Keratinocyte (primary cell): ENCODE results near the gene CSHL1. TPM values are rescaled to one million over a fixed set of nuclear protein-coding genes. Genes with fewer than 3 reads are reported as not detected.
"Not testable (repeated sequence)": the region's sequence is repeated elsewhere in the genome, so short reads cannot be mapped to it uniquely, and the experiment has no call there.

Experiments used
- DNase-seq: peaks from one replicate; pipeline ENCODE4 v3.0.0-alpha.2; 2011; ENCODE audit warnings: low read depth, missing footprints, low spot score
- FAIRE-seq: peaks from 2 replicates; lab custom pipeline; 2011; peaks lifted over from hg19 to GRCh38; lab: Jason Lieb, UNC
- H2AFZ ChIP-seq: 2 replicates; pipeline ENCODE4 v1.6.0; 2012; ENCODE audit warnings: low read length, control low read depth, inconsistent platforms; ENCODE audit not compliant: control insufficient read depth
- H3K27ac ChIP-seq: 2 replicates; pipeline ENCODE4 v1.5.1; 2011; ENCODE audit warnings: low read length; ENCODE audit not compliant: control insufficient read depth, insufficient read depth
- H3K27me3 ChIP-seq: 3 replicates; pipeline ENCODE4 v1.6.0; 2011; ENCODE audit warnings: low read length; ENCODE audit not compliant: control insufficient read depth, insufficient read depth; ENCODE audit errors: extremely low read depth
- H3K36me3 ChIP-seq, 2 experiments: 2 replicates in 1 of 2; 3 replicates in 1 of 2; pipeline ENCODE4 v1.5.1; 2011; ENCODE audit warnings: low read length in 2 of 2, mild to moderate bottlenecking in 1 of 2; ENCODE audit not compliant: control insufficient read depth in 2 of 2, insufficient read depth in 2 of 2; ENCODE audit errors: extremely low read depth in 1 of 2
- H3K4me1 ChIP-seq: 3 replicates; pipeline ENCODE4 v1.5.1; 2011; ENCODE audit warnings: low read length; ENCODE audit not compliant: control insufficient read depth, insufficient read depth; ENCODE audit errors: extremely low read depth
- H3K4me2 ChIP-seq: 3 replicates; pipeline ENCODE4 v1.6.0; 2011; ENCODE audit warnings: low read depth, low read length; ENCODE audit not compliant: control insufficient read depth, insufficient read depth; ENCODE audit errors: extremely low read depth
- H3K4me3 ChIP-seq, 3 experiments: fragments of 200-600 bp in 1 of 3; sonication (generic) in 1 of 3; 2 replicates in 2 of 3; 3 replicates in 1 of 3; pipeline ENCODE4 v1.5.1; 2011 to 2016; ENCODE audit warnings: low read length in 3 of 3, mild to moderate bottlenecking in 3 of 3, control low read depth in 2 of 3, inconsistent platforms in 1 of 3, low read depth in 1 of 3, mixed read lengths in 1 of 3, mixed run types in 1 of 3, moderate library complexity in 1 of 3; ENCODE audit not compliant: control insufficient read depth in 2 of 3, insufficient read depth in 2 of 3; ENCODE audit errors: extremely low read depth in 1 of 3
- H3K79me2 ChIP-seq: 2 replicates; pipeline ENCODE4 v1.6.0; 2012; ENCODE audit warnings: low read length; ENCODE audit not compliant: control insufficient read depth, insufficient read depth
- H3K9ac ChIP-seq: 3 replicates; pipeline ENCODE4 v1.6.0; 2011; ENCODE audit warnings: low read length; ENCODE audit not compliant: control insufficient read depth, insufficient read depth; ENCODE audit errors: extremely low read depth
- H3K9me1 ChIP-seq: 3 replicates; pipeline ENCODE4 v1.6.0; 2011; ENCODE audit warnings: low read length; ENCODE audit not compliant: control insufficient read depth, insufficient read depth; ENCODE audit errors: extremely low read depth
- H3K9me3 ChIP-seq: 2 replicates; pipeline ENCODE4 v1.5.1; 2012; ENCODE audit warnings: low read depth, low read length; ENCODE audit not compliant: control insufficient read depth
- H4K20me1 ChIP-seq: 3 replicates; pipeline ENCODE4 v1.6.0; 2011; ENCODE audit warnings: low read length; ENCODE audit not compliant: control insufficient read depth, insufficient read depth; ENCODE audit errors: extremely low read depth
- dilution Hi-C: fragments of 300-500 bp; cut with MboI; formaldehyde crosslinking; loops from one replicate; pipeline ENCODE4 v1.7.0; 2020; ENCODE audit warnings: low sequenced_read_pairs; ENCODE audit not compliant: extremely low pct_ligation_motif_present
- polyA plus RNA-seq, 5 experiments: library from polyadenylated mRNA; depleted of rRNA in 3 of 5; stranded (reverse) in 3 of 5; stranded (forward) in 1 of 5; unstranded in 1 of 5; fragments of >200 nt; gene quantifications; 1 replicate in 1 of 5; 2 replicates in 3 of 5; 3 replicates in 1 of 5; pipeline versions ENCODE4 v1.2.1 to v1.2.3, GENCODE V29; 2011 to 2012; ENCODE audit warnings: missing spikeins in 2 of 5, low read depth in 1 of 5, low replicate concordance in 1 of 5
- small RNA-seq, 3 experiments: library from RNA; depleted of rRNA; stranded (forward); fragments of <200 nt; gene quantifications; one replicate each; pipeline ENCODE3, GENCODE V24; 2012; ENCODE audit warnings: low read depth in 3 of 3, low replicate concordance in 1 of 3; ENCODE audit not compliant: insufficient read length in 3 of 3
- TF ChIP-seq, protein P1 (sequence below), 3 experiments: IDR thresholded peaks in 1 of 3; conservative IDR thresholded peaks in 1 of 3; optimal IDR thresholded peaks in 1 of 3; 2 replicates in 2 of 3; 3 replicates in 1 of 3; pipeline versions ENCODE3 to v1.5.1; 2011; ENCODE audit warnings: low read length in 3 of 3, mild to moderate bottlenecking in 3 of 3, moderate library complexity in 2 of 3, control low read depth in 1 of 3, inconsistent platforms in 1 of 3; ENCODE audit not compliant: insufficient read depth in 2 of 3; ENCODE audit errors: extremely low read depth in 1 of 3

CSHL1 gene
- polyA plus RNA-seq, 1 donor (not counting 4 experiments of a cell fraction or from before 2014, with no cell fraction given) = not detected

DNA sequence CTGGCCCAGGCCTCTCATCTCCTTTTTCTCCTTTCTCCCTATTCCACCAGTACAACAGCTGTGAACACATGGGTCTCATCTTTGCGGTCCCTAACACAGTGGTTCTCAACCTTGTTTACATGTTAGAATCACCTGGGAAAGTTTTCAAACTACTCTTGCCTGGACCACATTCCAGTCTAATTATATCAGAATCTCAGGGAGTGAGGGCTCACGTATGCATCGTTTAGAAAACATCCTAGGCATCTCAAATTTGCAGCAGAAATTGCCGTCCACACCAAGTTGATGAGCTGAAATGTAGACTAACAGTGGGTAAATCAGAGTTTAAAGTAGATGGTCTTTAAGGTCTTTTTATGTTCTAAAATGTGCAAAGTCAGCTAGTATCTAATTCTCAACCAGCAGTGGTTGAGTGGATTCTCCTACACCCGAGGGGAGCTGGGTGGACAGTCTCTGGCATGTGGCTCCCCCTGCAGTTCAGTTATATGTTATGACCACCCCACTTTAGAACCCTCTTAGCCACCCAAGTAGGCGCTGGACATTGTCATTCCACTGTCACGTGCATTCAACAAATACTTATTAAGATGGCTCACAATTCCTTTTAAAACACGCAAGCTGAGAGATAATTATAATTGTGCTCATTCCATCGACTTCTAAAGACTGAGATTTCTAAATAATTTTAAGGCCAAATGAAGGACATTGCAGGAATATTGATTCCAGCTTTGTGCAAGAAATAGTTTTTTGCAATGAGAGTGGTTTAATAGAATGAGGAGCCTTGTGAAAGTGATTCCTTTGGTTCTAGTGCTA is 41.4 kb downstream of the CSHL1 start:
- H3K27me3 ChIP-seq, FAIRE-seq, H3K4me2 ChIP-seq, H4K20me1 ChIP-seq, H3K27ac ChIP-seq, DNase-seq, H3K4me1 ChIP-seq, H3K9me1 ChIP-seq, H3K79me2 ChIP-seq, H3K36me3 ChIP-seq, dilution Hi-C loops, H3K9me3 ChIP-seq, H3K9ac ChIP-seq, H2AFZ ChIP-seq, H3K4me3 ChIP-seq: not testable (repeated sequence)
- TF ChIP-seq, protein P1, sequence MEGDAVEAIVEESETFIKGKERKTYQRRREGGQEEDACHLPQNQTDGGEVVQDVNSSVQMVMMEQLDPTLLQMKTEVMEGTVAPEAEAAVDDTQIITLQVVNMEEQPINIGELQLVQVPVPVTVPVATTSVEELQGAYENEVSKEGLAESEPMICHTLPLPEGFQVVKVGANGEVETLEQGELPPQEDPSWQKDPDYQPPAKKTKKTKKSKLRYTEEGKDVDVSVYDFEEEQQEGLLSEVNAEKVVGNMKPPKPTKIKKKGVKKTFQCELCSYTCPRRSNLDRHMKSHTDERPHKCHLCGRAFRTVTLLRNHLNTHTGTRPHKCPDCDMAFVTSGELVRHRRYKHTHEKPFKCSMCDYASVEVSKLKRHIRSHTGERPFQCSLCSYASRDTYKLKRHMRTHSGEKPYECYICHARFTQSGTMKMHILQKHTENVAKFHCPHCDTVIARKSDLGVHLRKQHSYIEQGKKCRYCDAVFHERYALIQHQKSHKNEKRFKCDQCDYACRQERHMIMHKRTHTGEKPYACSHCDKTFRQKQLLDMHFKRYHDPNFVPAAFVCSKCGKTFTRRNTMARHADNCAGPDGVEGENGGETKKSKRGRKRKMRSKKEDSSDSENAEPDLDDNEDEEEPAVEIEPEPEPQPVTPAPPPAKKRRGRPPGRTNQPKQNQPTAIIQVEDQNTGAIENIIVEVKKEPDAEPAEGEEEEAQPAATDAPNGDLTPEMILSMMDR (optimal IDR thresholded peaks at IDR 0.05 in 1 of 3, IDR thresholded peaks at IDR 0.05 in 1 of 3, conservative IDR thresholded peaks at IDR 0.05 in 1 of 3; ENCODE audit: extremely low read depth in 1 of 3, insufficient read depth in 2 of 3, low read length in 3 of 3) = peak in 2 of 3 experiments; percentile 15 to 23

DNA sequence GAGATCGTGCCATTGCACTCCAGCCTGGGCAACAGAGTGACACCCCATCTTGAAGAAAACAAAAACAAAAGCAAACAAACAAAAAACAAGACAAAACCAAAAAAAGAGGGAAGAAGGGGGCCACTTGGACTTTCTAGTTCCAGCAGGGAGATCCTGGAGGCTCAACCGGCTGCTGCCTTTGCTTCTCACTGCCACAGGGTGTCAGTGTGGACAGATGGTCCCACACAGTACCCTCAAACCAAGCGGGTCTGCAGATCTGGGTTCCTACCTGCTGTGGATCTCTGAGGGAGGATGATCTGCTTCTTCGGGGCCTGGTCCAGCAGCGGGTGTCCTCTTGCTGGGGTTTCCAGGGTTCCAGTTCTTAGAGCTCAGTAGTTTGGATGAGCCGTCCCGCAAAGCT is 44.4 kb downstream of the CSHL1 start:
- dilution Hi-C loops, H3K9me3 ChIP-seq, FAIRE-seq: not testable (repeated sequence)

More for the DNA sequence above, 44.4 kb downstream of the CSHL1 start:
- H3K27me3 ChIP-seq, H3K27ac ChIP-seq, DNase-seq, H3K4me2 ChIP-seq, H3K4me3 ChIP-seq, H3K9me1 ChIP-seq, H3K36me3 ChIP-seq, H3K79me2 ChIP-seq, H3K4me1 ChIP-seq, H4K20me1 ChIP-seq, H3K9ac ChIP-seq, H2AFZ ChIP-seq: not testable (repeated sequence)
- TF ChIP-seq, protein P1 (optimal IDR thresholded peaks at IDR 0.05 in 1 of 3, IDR thresholded peaks at IDR 0.05 in 1 of 3, conservative IDR thresholded peaks at IDR 0.05 in 1 of 3; ENCODE audit: extremely low read depth in 1 of 3, insufficient read depth in 2 of 3, low read length in 3 of 3) = peak in 1 of 3 experiments; percentile 24

Small RNAs within 50 kb of the gene (small RNA-seq; reads per million reads assigned to genes)
- gene AC040958.1 (0 reads per million in 3 experiments), gene AC127029.1 (0 reads per million in 3 experiments), gene GH1 (0 reads per million in 3 experiments)

Other genes starting within 250 kb of the CSHL1 start
- 1.6 to 3.5 TPM (median 3.3 TPM) in 3 replicates for gene LIMD2, start 211.1 kb downstream of the CSHL1 start, polyA plus RNA-seq
- 25.9 to 29.0 TPM (median 26.3 TPM) in 3 replicates for gene STRADA, start 169.5 kb downstream of the CSHL1 start, polyA plus RNA-seq
- 56.5 to 86.4 TPM (median 73.6 TPM) in 3 replicates for gene CCDC47, start 137.7 kb downstream of the CSHL1 start, polyA plus RNA-seq
- 74.8 to 116 TPM (median 86.2 TPM) in 3 replicates for gene DDX42, start 137.1 kb downstream of the CSHL1 start, polyA plus RNA-seq
- gene PSMC5, start 83.8 kb downstream of the CSHL1 start, polyA plus RNA-seq = 111 to 208 TPM (median 141 TPM) in 3 replicates
- 35.4 to 48.5 TPM (median 43.7 TPM) in 3 replicates for gene FTSJ3, start 83.6 kb downstream of the CSHL1 start, polyA plus RNA-seq
- gene SMARCD2, start 68.6 kb downstream of the CSHL1 start, polyA plus RNA-seq = 80.3 to 99.8 TPM (median 86.3 TPM) in 3 replicates
- gene CSH2, start 37.6 kb downstream of the CSHL1 start, polyA plus RNA-seq = not detected in 3 replicates
- gene GH2, start 29.3 kb downstream of the CSHL1 start, polyA plus RNA-seq = not detected in 3 replicates
- not detected in 3 replicates for gene CSH1, start 14.7 kb downstream of the CSHL1 start, polyA plus RNA-seq
- not detected in 3 replicates for gene GH1, start 7.6 kb upstream of the CSHL1 start, polyA plus RNA-seq
- gene CD79B, start 21.1 kb upstream of the CSHL1 start, polyA plus RNA-seq = 0.07 to 0.24 TPM (median 0.08 TPM) in 3 replicates
- not detected in 3 replicates for gene SCN4A, start 61.7 kb upstream of the CSHL1 start, polyA plus RNA-seq
- gene PRR29, start 87.1 kb upstream of the CSHL1 start, polyA plus RNA-seq = 0.01 TPM in 1 of 3 replicates, not detected in the others
- gene ICAM2, start 109.4 kb upstream of the CSHL1 start, polyA plus RNA-seq = 0.09 to 0.21 TPM (median 0.16 TPM) in 3 replicates
- gene ERN1, start 218.9 kb upstream of the CSHL1 start, polyA plus RNA-seq = 5.4 to 7.1 TPM (median 7.1 TPM) in 3 replicates